ENCODE data around the gene KDF1.

The KDF1 gene

GRCh38 chr1:26923711-26924110 is 36.6 kb downstream of the KDF1 start:
- H3K4me3 Mint-ChIP-seq: peak overlapping the region; percentile 36
- H3K36me3 Mint-ChIP-seq (ENCODE audit: low read depth): peaks cover 25% of the 10 kb centered on the region
- peaks cover 31% of the 10 kb centered on the region for H3K4me1 Mint-ChIP-seq (ENCODE audit: low read depth)
- H3K27me3 Mint-ChIP-seq (ENCODE audit: low read depth): no peaks in the 10 kb centered on the region
- peak overlapping the region; percentile 7 for H3K27ac Mint-ChIP-seq
- H3K9me3 Mint-ChIP-seq: no peaks in the 10 kb centered on the region

GRCh38 chr1:26922901-26923300 is 37.4 kb downstream of the KDF1 start:
- Mint-ChIP-seq H3K27me3 (ENCODE audit: low read depth) (no peaks in the 10 kb centered on the region), H3K4me1 (ENCODE audit: low read depth) (peaks cover 31% of the 10 kb centered on the region), H3K9me3 (no peaks in the 10 kb centered on the region), H3K27ac (peak overlapping the region; percentile 67), H3K4me3 (peak overlapping the region; percentile 95), H3K36me3 (ENCODE audit: low read depth) (peaks cover 18% of the 10 kb centered on the region)

- Mint-ChIP-seq H3K27me3 (ENCODE audit: low read depth) (no peaks in the 10 kb centered on the region), H3K4me3 (peak overlapping the region; percentile 95), H3K9me3 (no peaks in the 10 kb centered on the region), H3K36me3 (ENCODE audit: low read depth) (peaks cover 14% of the 10 kb centered on the region), H3K27ac (peak overlapping the region; percentile 94), H3K4me1 (ENCODE audit: low read depth) (peaks cover 31% of the 10 kb centered on the region)
Measured at GRCh38 chr1:26922431-26922729, 37.9 kb downstream of the KDF1 start.

- H3K36me3 Mint-ChIP-seq (ENCODE audit: low read depth): peaks cover 10% of the 10 kb centered on the region
Measured at GRCh38 chr1:26921540-26922430, 38.5 kb downstream of the KDF1 start, which contains the start of gene NUDC. NUDC (plus strand) TSS chr1:26921743; CDS start chr1:26921849, 106 bp downstream.

GRCh38 chr1:26921126-26921539 is 39.1 kb downstream of the KDF1 start:
- Mint-ChIP-seq H3K27me3 (ENCODE audit: low read depth) (no peaks in the 10 kb centered on the region), H3K36me3 (ENCODE audit: low read depth) (peaks cover 9% of the 10 kb centered on the region), H3K4me3 (peak overlapping the region; percentile 95), H3K4me1 (ENCODE audit: low read depth) (peaks cover 27% of the 10 kb centered on the region), H3K27ac (peak overlapping the region; percentile 94), H3K9me3 (no peaks in the 10 kb centered on the region)

More at GRCh38 chr1:26921540-26922430, 38.5 kb downstream of the KDF1 start, which contains the start of gene NUDC:
- H3K9me3 Mint-ChIP-seq: no peaks in the 10 kb centered on the region
- H3K4me1 Mint-ChIP-seq (ENCODE audit: low read depth): peaks cover 27% of the 10 kb centered on the region
- peak within 1 kb of the TSS; percentile 94 for H3K27ac Mint-ChIP-seq
- H3K4me3 Mint-ChIP-seq: peak within 1 kb of the TSS; percentile 95
- H3K27me3 Mint-ChIP-seq (ENCODE audit: low read depth): no peaks in the 10 kb centered on the region

- no peaks in the 10 kb centered on the region for H3K27me3 Mint-ChIP-seq (ENCODE audit: low read depth)
- no peak overlapping the region for H3K4me3 Mint-ChIP-seq
Measured at GRCh38 chr1:26915204-26915842, 44.9 kb downstream of the KDF1 start.

GRCh38 chr1:26913754-26914619 is 46.3 kb downstream of the KDF1 start, which contains the start of gene NR0B2:
NR0B2 (minus strand) TSS chr1:26913975; CDS start chr1:26913940, 35 bp downstream.
- H3K9me3 Mint-ChIP-seq: no peaks in the 10 kb centered on the region
- no peaks in the 10 kb centered on the region for H3K4me1 Mint-ChIP-seq (ENCODE audit: low read depth)
- no peak within 1 kb of the TSS for H3K4me3 Mint-ChIP-seq
- H3K36me3 Mint-ChIP-seq (ENCODE audit: low read depth): no peaks in the 10 kb centered on the region
- no peak within 1 kb of the TSS for H3K27ac Mint-ChIP-seq
- no peaks in the 10 kb centered on the region for H3K27me3 Mint-ChIP-seq (ENCODE audit: low read depth)

More at GRCh38 chr1:26915204-26915842, 44.9 kb downstream of the KDF1 start:
- H3K9me3 Mint-ChIP-seq: no peaks in the 10 kb centered on the region
- H3K4me1 Mint-ChIP-seq (ENCODE audit: low read depth): peaks cover 3% of the 10 kb centered on the region
- H3K36me3 Mint-ChIP-seq (ENCODE audit: low read depth): no peaks in the 10 kb centered on the region
- H3K27ac Mint-ChIP-seq: no peak overlapping the region

GRCh38 chr1:26913389-26913753 is 46.9 kb downstream of the KDF1 start:
- Mint-ChIP-seq H3K4me3 (no peak overlapping the region), H3K36me3 (ENCODE audit: low read depth) (no peaks in the 10 kb centered on the region), H3K4me1 (ENCODE audit: low read depth) (no peaks in the 10 kb centered on the region), H3K9me3 (no peaks in the 10 kb centered on the region), H3K27me3 (ENCODE audit: low read depth) (no peaks in the 10 kb centered on the region), H3K27ac (no peak overlapping the region)

GRCh38 chr1:26912147-26912490 is 48.1 kb downstream of the KDF1 start:
- Mint-ChIP-seq H3K4me3 (no peak overlapping the region), H3K27ac (no peak overlapping the region), H3K36me3 (ENCODE audit: low read depth) (no peaks in the 10 kb centered on the region), H3K9me3 (no peaks in the 10 kb centered on the region), H3K27me3 (ENCODE audit: low read depth) (peaks cover 3% of the 10 kb centered on the region), H3K4me1 (ENCODE audit: low read depth) (no peaks in the 10 kb centered on the region)

GRCh38 chr1:26911399-26912146 is 48.7 kb downstream of the KDF1 start:
- no peak overlapping the region for H3K27ac Mint-ChIP-seq
- peaks cover 3% of the 10 kb centered on the region for H3K27me3 Mint-ChIP-seq (ENCODE audit: low read depth)
- H3K36me3 Mint-ChIP-seq (ENCODE audit: low read depth): no peaks in the 10 kb centered on the region
- H3K4me1 Mint-ChIP-seq (ENCODE audit: low read depth): no peaks in the 10 kb centered on the region
- no peak overlapping the region for H3K4me3 Mint-ChIP-seq
- no peaks in the 10 kb centered on the region for H3K9me3 Mint-ChIP-seq

GRCh38 chr1:26910343-26911160 is 49.7 kb downstream of the KDF1 start:
- Mint-ChIP-seq H3K4me1 (ENCODE audit: low read depth) (no peaks in the 10 kb centered on the region), H3K9me3 (no peaks in the 10 kb centered on the region), H3K27me3 (ENCODE audit: low read depth) (peaks cover 3% of the 10 kb centered on the region), H3K4me3 (no peak overlapping the region), H3K36me3 (ENCODE audit: low read depth) (no peaks in the 10 kb centered on the region), H3K27ac (no peak overlapping the region)

- no peaks in the 10 kb centered on the region for H3K36me3 Mint-ChIP-seq (ENCODE audit: low read depth)
- H3K27me3 Mint-ChIP-seq (ENCODE audit: low read depth): peaks cover 3% of the 10 kb centered on the region
- H3K27ac Mint-ChIP-seq: no peak overlapping the region
- H3K4me1 Mint-ChIP-seq (ENCODE audit: low read depth): no peaks in the 10 kb centered on the region
- H3K9me3 Mint-ChIP-seq: no peaks in the 10 kb centered on the region
- no peak overlapping the region for H3K4me3 Mint-ChIP-seq
Measured at GRCh38 chr1:26909951-26910342, 50.3 kb downstream of the KDF1 start.
